GM12878 (cell line): Measurements from ENCODE around the gene ARHGAP5. TPM values are rescaled to one million over a fixed set of nuclear protein-coding genes. Genes with fewer than 3 reads are reported as not detected.

Experiments
- ATAC-seq: fragments of 200-7000 bp; cut with Tn5 transposase; 3 replicates; pipeline ENCODE4 v1.9.1; 2020; ENCODE audit warnings: mild to moderate bottlenecking, moderate library complexity
- BruUV-seq: library from RNA; stranded (reverse); fragments of 400-500 nt; replicated peaks from 2 replicates; lab custom pipeline; 2021; lab: Mats Ljungman, UMichigan
- CTCF ChIA-PET: fragments of 300-600 bp; sonication (Branson Sonifier 250); formaldehyde crosslinking; extraction: SDS; loops from one replicate; lab custom pipeline; 2021; ENCODE audit warnings: inconsistent platforms; lab: Yijun Ruan, JAX
- POLR2A ChIA-PET: fragments of 350-600 bp; formaldehyde crosslinking; extraction: SDS; loops from one replicate; lab custom pipeline; 2021; ENCODE audit warnings: inconsistent platforms; lab: Charles Lee
- RAD21 ChIA-PET: fragments of 300-600 bp; sonication (Branson Sonifier 250); formaldehyde crosslinking; loops from one replicate; lab custom pipeline; 2023; ENCODE audit warnings: antibody characterized with exemption; ENCODE audit not compliant: unreplicated experiment; lab: Charles Lee
- SMC1A ChIA-PET: fragments of 300-600 bp; sonication (Branson Sonifier 250); formaldehyde crosslinking; loops from one replicate; lab custom pipeline; 2023; ENCODE audit not compliant: unreplicated experiment, uncharacterized antibody; lab: Charles Lee
- DNase-seq: peaks from one replicate; pipeline ENCODE4 v3.0.0-alpha.2; 2011; ENCODE audit warnings: low read depth, low spot score
- FAIRE-seq: peaks from 3 replicates; lab custom pipeline; 2011; peaks lifted over from hg19 to GRCh38; lab: Jason Lieb, UNC
- H2AFZ ChIP-seq: 2 replicates; pipeline ENCODE4 v1.6.0; 2011; ENCODE audit warnings: low read depth, low read length, control low read depth; ENCODE audit not compliant: control insufficient read depth
- H3K27ac ChIP-seq: 2 replicates; pipeline ENCODE4 v1.5.1; 2011; ENCODE audit warnings: control low read depth; ENCODE audit not compliant: control insufficient read depth, insufficient read depth
- H3K27me3 ChIP-seq, 2 experiments: replicated peaks in 1 of 2; 2 replicates each; pipeline versions ENCODE4 v1.6.0 to v1.6.1; 2011; ENCODE audit warnings: low read length in 1 of 2; ENCODE audit not compliant: control insufficient read depth in 2 of 2, insufficient read depth in 2 of 2
- H3K36me3 ChIP-seq, 2 experiments: 2 replicates each; pipeline ENCODE4 v1.5.1; 2011; ENCODE audit warnings: low read length in 1 of 2; ENCODE audit not compliant: control insufficient read depth in 2 of 2, insufficient read depth in 2 of 2
- H3K4me1 ChIP-seq: 2 replicates; pipeline ENCODE4 v1.6.1; 2011; ENCODE audit warnings: mild to moderate bottlenecking, low read length, moderate library complexity, mixed read lengths; ENCODE audit not compliant: control insufficient read depth, insufficient read depth
- H3K4me2 ChIP-seq: 2 replicates; pipeline ENCODE4 v1.6.0; 2011; ENCODE audit warnings: control low read depth; ENCODE audit not compliant: control insufficient read depth, insufficient read depth
- H3K4me3 ChIP-seq: fragments of 200-600 bp; sonication (generic); 2 replicates; pipeline ENCODE4 v1.5.1; 2016
- H3K79me2 ChIP-seq: 2 replicates; pipeline ENCODE4 v1.6.0; 2011; ENCODE audit warnings: low read length; ENCODE audit not compliant: control insufficient read depth, insufficient read depth
- H3K9ac ChIP-seq: 2 replicates; pipeline ENCODE4 v1.8.0; 2011; ENCODE audit warnings: low read length, control low read depth, mixed read lengths; ENCODE audit not compliant: control insufficient read depth, insufficient read depth
- H3K9me3 ChIP-seq: replicated peaks from 3 replicates; pipeline ENCODE4 v1.5.1; 2011; ENCODE audit warnings: mild to moderate bottlenecking, low read length; ENCODE audit not compliant: control insufficient read depth, insufficient read depth
- H4K20me1 ChIP-seq: 2 replicates; pipeline ENCODE4 v1.6.0; 2011; ENCODE audit not compliant: control insufficient read depth, insufficient read depth
- BRCA1 ChIP-seq: IDR thresholded peaks from 2 replicates; pipeline ENCODE4 v1.6.1; 2011; ENCODE audit warnings: low read depth, low read length, improper control_type of control experiment
- CBFB ChIP-seq: IDR thresholded peaks from 2 replicates; pipeline ENCODE4 v1.6.1; 2016; ENCODE audit warnings: antibody characterized with exemption, low read depth
- FOXK2 ChIP-seq: fragments of 450-650 bp; IDR thresholded peaks from 2 replicates; pipeline ENCODE4 v1.6.1; 2017; ENCODE audit warnings: mild to moderate bottlenecking, moderate library complexity
- MEF2A ChIP-seq: IDR thresholded peaks from 2 replicates; pipeline ENCODE4 v1.6.1; 2011; ENCODE audit warnings: low read depth, mild to moderate bottlenecking, low read length, moderate library complexity; ENCODE audit not compliant: insufficient read depth
- NR2C1 ChIP-seq: fragments of 450-650 bp; IDR thresholded peaks from 2 replicates; pipeline ENCODE4 v1.6.1; 2017; ENCODE audit warnings: antibody characterized with exemption, mild to moderate bottlenecking, moderate library complexity
- TCF7 ChIP-seq: IDR thresholded peaks from 2 replicates; pipeline ENCODE4 v1.6.1; 2014; ENCODE audit warnings: antibody characterized with exemption, borderline replicate concordance
- ZZZ3 ChIP-seq: IDR thresholded peaks from 2 replicates; pipeline ENCODE4 v1.6.1; 2011; ENCODE audit warnings: low read depth; ENCODE audit not compliant: control insufficient read depth, insufficient read length
- WGBS: methylation state at CpG from one replicate; pipeline ENCODE4 v1.1.6; 2016; ENCODE audit warnings: low lambda C conversion rate; ENCODE audit not compliant: insufficient replicate concordance, insufficient coverage; ENCODE audit errors: missing lambda C conversion rate; 5-methylcytosine and 5-hydroxymethylcytosine counted together
- in situ Hi-C: fragments of 300-500 bp; cut with MboI; formaldehyde crosslinking; loops from 9 replicates; pipeline ENCODE4 v1.14.3; 2018; ENCODE audit warnings: mixed read lengths
- intact Hi-C: fragments of 100-400 bp; cut with micrococcal nuclease; formaldehyde crosslinking; loops from one replicate; pipeline ENCODE4 v1.14.2; 2022; ENCODE audit not compliant: unreplicated experiment
- polyA plus RNA-seq, 11 experiments: library from polyadenylated mRNA; depleted of rRNA in 4 of 11; unstranded in 6 of 11; stranded (reverse) in 5 of 11; fragments of >200 nt; fragmentation: Nextera tagmentation in 4 of 11; fragmentation: Illumina TruSeq in 1 of 11; extraction: Ambion mirVana in 4 of 11; extraction: Trizol in 1 of 11; gene quantifications; 1 replicate in 1 of 11; 2 replicates in 10 of 11; pipeline versions ENCODE4 v1.2.1 to v1.2.3, GENCODE V29; 2011 to 2016; ENCODE audit warnings: inconsistent platforms in 2 of 11, missing spikeins in 2 of 11, low read depth in 1 of 11
- total RNA-seq, 4 experiments: library from RNA; depleted of rRNA in 3 of 4; stranded (reverse); fragments of >200 nt in 3 of 4; fragmentation: Illumina TruSeq in 1 of 4; extraction: Trizol in 1 of 4; gene quantifications; 2 replicates each; pipeline versions ENCODE4 v1.2.1 to v1.2.3, GENCODE V29; 2013 to 2021
- TF ChIP-seq, protein P1 (sequence below): fragments of 450-650 bp; formaldehyde crosslinking; IDR thresholded peaks from 2 replicates; pipeline ENCODE4 v1.4.0; 2022; ENCODE audit warnings: mild to moderate bottlenecking, moderate library complexity
- TF ChIP-seq, protein P2 (sequence below): IDR thresholded peaks from 2 replicates; pipeline ENCODE4 v1.6.1; 2012; ENCODE audit warnings: low read length, inconsistent platforms
- TF ChIP-seq, protein P3 (sequence below): fragments of 450-650 bp; IDR thresholded peaks from 2 replicates; pipeline ENCODE4 v1.6.1; 2017; ENCODE audit warnings: low read depth, mild to moderate bottlenecking, moderate library complexity

ARHGAP5 gene
- total and polyA plus RNA-seq, 10 of the 15 experiments (the other 5 are each of a cell fraction or from before 2014, with no cell fraction given): 0.91 to 19.6 (median 7.2) TPM

DNA sequence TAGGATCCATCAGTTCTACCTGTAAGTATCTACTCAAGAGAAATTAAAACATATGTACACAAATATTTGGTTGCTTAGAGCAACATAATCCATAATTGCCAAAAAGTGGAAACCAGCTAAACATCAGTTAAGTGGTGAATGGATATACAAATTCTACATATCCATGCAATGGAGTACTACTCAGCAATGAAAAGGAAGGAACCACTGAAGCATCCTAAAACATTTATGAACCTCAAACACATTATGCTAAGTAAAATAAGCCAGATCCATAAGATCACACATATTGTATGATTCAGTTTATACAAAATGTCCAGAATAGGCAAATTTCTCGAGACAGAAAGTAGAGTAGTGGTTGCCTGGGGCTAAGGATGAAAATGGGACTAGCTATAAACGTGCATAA lies 8.4 kb upstream of the ARHGAP5 start:
- no peaks in the 10 kb centered on the region for H4K20me1 ChIP-seq
- FAIRE-seq: no peak
- H3K4me2 ChIP-seq: no peak overlapping the region
- ATAC-seq: no peak
- SMC1A ChIA-PET: interaction anchor here (0.9 to 1.3 kb wide), 2 partner anchors 17 to 176 kb away, joined by 3 read pairs; no protein-coding TSS in a partner anchor
- no peaks in the 10 kb centered on the region for H3K9me3 ChIP-seq
- intact Hi-C loops (no loop called here), in situ Hi-C loops (loop anchor here (10.0 kb wide), 1 partner anchor 406 kb away; no protein-coding TSS in a partner anchor)
- H3K9ac ChIP-seq: no peak overlapping the region
- DNase-seq: no peak
- no peaks in the 10 kb centered on the region for H3K36me3 ChIP-seq
- POLR2A ChIA-PET: no interaction called here
- H3K79me2 ChIP-seq: no peaks in the 10 kb centered on the region
- CTCF ChIA-PET: interaction anchor here (1.0 to 12.6 kb wide), 3 partner anchors 134 to 191 kb away, joined by 3 to 300 read pairs (median 3); no protein-coding TSS in a partner anchor
- no peak overlapping the region for H3K4me3 ChIP-seq
- no TSS peak for BruUV-seq
- H2AFZ ChIP-seq: no peak overlapping the region
- H3K4me1 ChIP-seq: no peaks in the 10 kb centered on the region
- TF ChIP-seq, protein P1, sequence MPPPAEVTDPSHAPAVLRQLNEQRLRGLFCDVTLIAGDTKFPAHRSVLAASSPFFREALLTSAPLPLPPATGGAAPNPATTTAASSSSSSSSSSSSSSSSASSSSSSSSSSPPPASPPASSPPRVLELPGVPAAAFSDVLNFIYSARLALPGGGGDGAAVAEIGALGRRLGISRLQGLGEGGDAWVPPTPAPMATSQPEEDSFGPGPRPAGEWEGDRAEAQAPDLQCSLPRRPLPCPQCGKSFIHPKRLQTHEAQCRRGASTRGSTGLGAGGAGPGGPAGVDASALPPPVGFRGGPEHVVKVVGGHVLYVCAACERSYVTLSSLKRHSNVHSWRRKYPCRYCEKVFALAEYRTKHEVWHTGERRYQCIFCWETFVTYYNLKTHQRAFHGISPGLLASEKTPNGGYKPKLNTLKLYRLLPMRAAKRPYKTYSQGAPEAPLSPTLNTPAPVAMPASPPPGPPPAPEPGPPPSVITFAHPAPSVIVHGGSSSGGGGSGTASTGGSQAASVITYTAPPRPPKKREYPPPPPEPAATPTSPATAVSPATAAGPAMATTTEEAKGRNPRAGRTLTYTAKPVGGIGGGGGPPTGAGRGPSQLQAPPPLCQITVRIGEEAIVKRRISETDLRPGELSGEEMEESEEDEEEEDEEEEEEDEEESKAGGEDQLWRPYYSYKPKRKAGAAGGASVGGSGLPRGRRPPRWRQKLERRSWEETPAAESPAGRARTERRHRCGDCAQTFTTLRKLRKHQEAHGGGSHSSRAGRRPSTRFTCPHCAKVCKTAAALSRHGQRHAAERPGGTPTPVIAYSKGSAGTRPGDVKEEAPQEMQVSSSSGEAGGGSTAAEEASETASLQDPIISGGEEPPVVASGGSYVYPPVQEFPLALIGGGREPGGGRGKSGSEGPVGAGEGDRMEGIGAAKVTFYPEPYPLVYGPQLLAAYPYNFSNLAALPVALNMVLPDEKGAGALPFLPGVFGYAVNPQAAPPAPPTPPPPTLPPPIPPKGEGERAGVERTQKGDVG (CRISPR knock-in tag): no peak
- TF ChIP-seq TCF7: no peak
- TF ChIP-seq, protein P2, sequence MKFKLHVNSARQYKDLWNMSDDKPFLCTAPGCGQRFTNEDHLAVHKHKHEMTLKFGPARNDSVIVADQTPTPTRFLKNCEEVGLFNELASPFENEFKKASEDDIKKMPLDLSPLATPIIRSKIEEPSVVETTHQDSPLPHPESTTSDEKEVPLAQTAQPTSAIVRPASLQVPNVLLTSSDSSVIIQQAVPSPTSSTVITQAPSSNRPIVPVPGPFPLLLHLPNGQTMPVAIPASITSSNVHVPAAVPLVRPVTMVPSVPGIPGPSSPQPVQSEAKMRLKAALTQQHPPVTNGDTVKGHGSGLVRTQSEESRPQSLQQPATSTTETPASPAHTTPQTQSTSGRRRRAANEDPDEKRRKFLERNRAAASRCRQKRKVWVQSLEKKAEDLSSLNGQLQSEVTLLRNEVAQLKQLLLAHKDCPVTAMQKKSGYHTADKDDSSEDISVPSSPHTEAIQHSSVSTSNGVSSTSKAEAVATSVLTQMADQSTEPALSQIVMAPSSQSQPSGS: no peak
- no peak for TF ChIP-seq FOXK2
- TF ChIP-seq ZZZ3: no peak
- TF ChIP-seq CBFB: no peak
- TF ChIP-seq MEF2A: no peak
- TF ChIP-seq, protein P3, sequence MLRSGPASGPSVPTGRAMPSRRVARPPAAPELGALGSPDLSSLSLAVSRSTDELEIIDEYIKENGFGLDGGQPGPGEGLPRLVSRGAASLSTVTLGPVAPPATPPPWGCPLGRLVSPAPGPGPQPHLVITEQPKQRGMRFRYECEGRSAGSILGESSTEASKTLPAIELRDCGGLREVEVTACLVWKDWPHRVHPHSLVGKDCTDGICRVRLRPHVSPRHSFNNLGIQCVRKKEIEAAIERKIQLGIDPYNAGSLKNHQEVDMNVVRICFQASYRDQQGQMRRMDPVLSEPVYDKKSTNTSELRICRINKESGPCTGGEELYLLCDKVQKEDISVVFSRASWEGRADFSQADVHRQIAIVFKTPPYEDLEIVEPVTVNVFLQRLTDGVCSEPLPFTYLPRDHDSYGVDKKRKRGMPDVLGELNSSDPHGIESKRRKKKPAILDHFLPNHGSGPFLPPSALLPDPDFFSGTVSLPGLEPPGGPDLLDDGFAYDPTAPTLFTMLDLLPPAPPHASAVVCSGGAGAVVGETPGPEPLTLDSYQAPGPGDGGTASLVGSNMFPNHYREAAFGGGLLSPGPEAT: no peak
- TF ChIP-seq NR2C1: no peak
- no peak for TF ChIP-seq BRCA1
- RAD21 ChIA-PET: no interaction called here
- WGBS: 22% methylated on average over 2 of the region's 2 CpGs
- H3K27me3 ChIP-seq: no peaks in the 10 kb centered on the region
- no peak overlapping the region for H3K27ac ChIP-seq
